A549 treated with AZD9567 at 1 μM for 4 hours (cell line): Measurements from ENCODE around the gene CBY2. TPM values are rescaled to one million over a fixed set of nuclear protein-coding genes. Genes with fewer than 3 reads are reported as not detected.

Source experiments
- total RNA-seq: library from RNA; stranded (reverse); fragments of 200-300 nt; extraction: Qiagen RNA extraction; gene quantifications from 5 replicates; pipeline ENCODE4 v1.2.3, GENCODE V29; 2022; ENCODE audit not compliant: insufficient read depth

The CBY2 gene, protein sequence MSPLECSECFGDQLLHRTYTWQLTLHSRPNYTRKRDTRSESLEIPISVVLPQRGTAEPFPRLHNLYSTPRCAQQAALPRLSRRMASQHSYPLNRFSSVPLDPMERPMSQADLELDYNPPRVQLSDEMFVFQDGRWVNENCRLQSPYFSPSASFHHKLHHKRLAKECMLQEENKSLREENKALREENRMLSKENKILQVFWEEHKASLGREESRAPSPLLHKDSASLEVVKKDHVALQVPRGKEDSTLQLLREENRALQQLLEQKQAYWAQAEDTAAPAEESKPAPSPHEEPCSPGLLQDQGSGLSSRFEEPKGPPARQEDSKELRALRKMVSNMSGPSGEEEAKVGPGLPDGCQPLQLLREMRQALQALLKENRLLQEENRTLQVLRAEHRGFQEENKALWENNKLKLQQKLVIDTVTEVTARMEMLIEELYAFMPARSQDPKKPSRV
- not detected in 5 replicates for total RNA-seq

DNA sequence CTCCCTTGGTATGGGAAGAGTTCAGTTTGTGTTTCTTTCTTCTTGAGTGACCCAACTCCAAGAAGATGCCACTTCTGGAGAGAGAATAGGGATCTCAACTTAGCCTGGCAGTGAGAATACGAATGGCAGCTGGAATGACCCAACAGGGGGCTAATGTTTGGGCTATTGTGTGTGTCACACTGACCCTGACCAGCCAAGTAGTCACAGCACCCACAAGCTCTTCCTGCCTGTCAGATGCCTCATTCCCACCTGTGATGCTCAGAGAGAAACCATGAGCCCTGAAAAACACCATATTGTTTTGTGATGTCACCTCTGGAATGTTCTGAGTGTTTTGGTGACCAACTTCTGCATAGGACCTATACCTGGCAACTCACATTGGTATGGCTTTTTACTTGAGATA lies at the start of gene CBY2:
TSS of gene CBY2 (plus strand) at position 233 of the 400 bp plus-strand sequence. CDS start at position 304, 71 bp downstream.

Other genes with a start within 250 kb of the CBY2 start
- 5.2 to 15.8 TPM (median 13.5 TPM) in 5 replicates for gene COG3, start 237.4 kb upstream of the CBY2 start, total RNA-seq
- not detected in 5 replicates for gene ERICH6B, start 86.6 kb upstream of the CBY2 start, total RNA-seq
- gene SIAH3, start 149.4 kb downstream of the CBY2 start, total RNA-seq, result not detected in 5 replicates